ENCODE measurements around the gene OBP2A. TPM values are rescaled to one million over a fixed set of nuclear protein-coding genes. Genes with fewer than 3 reads are reported as not detected.

Gene OBP2A
- total and polyA plus RNA-seq, 10 of the 15 experiments (the other 5 are each of a cell fraction or from before 2014, with no cell fraction given): not detected

- in situ Hi-C loops (cut with MboI) (no loop called here), intact Hi-C loops (cut with micrococcal nuclease; ENCODE audit: unreplicated experiment) (no loop called here)
- no peaks in the 10 kb centered on the region for H3K27me3 ChIP-seq (replicated peaks in 1 of 2; ENCODE audit: control insufficient read depth in 2 of 2, insufficient read depth in 2 of 2, low read length in 1 of 2)
- no peaks in the 10 kb centered on the region for H3K9me3 ChIP-seq (replicated peaks; ENCODE audit: control insufficient read depth, insufficient read depth, low read length)
- WGBS (ENCODE audit: insufficient coverage, insufficient replicate concordance, low lambda C conversion rate, missing lambda C conversion rate): under 1% methylated on average over 39 of the region's 92 CpGs
- H4K20me1 ChIP-seq (ENCODE audit: control insufficient read depth, insufficient read depth): peaks cover 4% of the 10 kb centered on the region; the same call in 1 of the 2 replicates
- SMC1A ChIA-PET (ENCODE audit: uncharacterized antibody, unreplicated experiment): no interaction called here
- no TSS peak for BruUV-seq (replicated peaks)
- H3K9ac ChIP-seq (ENCODE audit: control insufficient read depth, insufficient read depth, low read length): peak within 1 kb of the TSS; percentile 77
- RAD21 ChIA-PET (ENCODE audit: unreplicated experiment): no interaction called here
- H3K79me2 ChIP-seq (ENCODE audit: control insufficient read depth, insufficient read depth, low read length): peaks cover 14% of the 10 kb centered on the region
- POLR2A ChIA-PET: no interaction called here
- H3K4me1 ChIP-seq (ENCODE audit: control insufficient read depth, insufficient read depth, low read length): peaks cover 17% of the 10 kb centered on the region
- H3K27ac ChIP-seq (ENCODE audit: control insufficient read depth, insufficient read depth): peak within 1 kb of the TSS; percentile 63
- peaks cover 10 to 22% of the 10 kb centered on the region in 2 experiments; a peak in 3 of 4 replicates for H3K36me3 ChIP-seq (ENCODE audit: control insufficient read depth in 2 of 2, insufficient read depth in 2 of 2, low read length in 1 of 2)
- ATAC-seq (peak; percentile 97), FAIRE-seq (peak; percentile 69), DNase-seq (ENCODE audit: low read depth, low spot score) (peak; percentile 39)
- peak within 1 kb of the TSS; percentile 78 for H3K4me3 ChIP-seq
- CTCF ChIA-PET: no interaction called here
- H3K4me2 ChIP-seq (ENCODE audit: control insufficient read depth, insufficient read depth): peak within 1 kb of the TSS; percentile 100
- H2AFZ ChIP-seq (ENCODE audit: control insufficient read depth, low read depth, low read length): peak within 1 kb of the TSS; percentile 86
- TF ChIP-seq POU2F2 (IDR thresholded peaks at IDR 0.05; ENCODE audit: borderline replicate concordance, low read depth, low read length) (peak; percentile 36; the same call in 1 of the 3 replicates), BMI1 (IDR thresholded peaks at IDR 0.05; ENCODE audit: borderline replicate concordance) (no peak), EGR1 (IDR thresholded peaks at IDR 0.05; ENCODE audit: borderline replicate concordance in 1 of 2, low read depth in 2 of 2, low read length in 2 of 2) (peak in 1 of 2 experiments; percentile 97; a peak in 2 of 3 replicates), PAX8 (IDR thresholded peaks at IDR 0.05) (no peak), NFYB (IDR thresholded peaks at IDR 0.05; ENCODE audit: insufficient read depth, low read depth, low read length) (no peak), ZNF274 (IDR thresholded peaks at IDR 0.05; ENCODE audit: insufficient read depth, insufficient read length) (no peak), IRF5 (IDR thresholded peaks at IDR 0.05; ENCODE audit: borderline replicate concordance) (no peak), CREM (IDR thresholded peaks at IDR 0.05; ENCODE audit: low read depth) (peak; percentile 58), NRF1 (conservative IDR thresholded peaks at IDR 0.05; ENCODE audit: low read depth, low read length) (no peak), RAD51 (IDR thresholded peaks at IDR 0.05) (no peak), MYB (IDR thresholded peaks at IDR 0.05; ENCODE audit: borderline replicate concordance, low read depth, low read length) (no peak), ZBTB4 (CRISPR knock-in tag; IDR thresholded peaks at IDR 0.05) (no peak)
- TF ChIP-seq, protein P1, sequence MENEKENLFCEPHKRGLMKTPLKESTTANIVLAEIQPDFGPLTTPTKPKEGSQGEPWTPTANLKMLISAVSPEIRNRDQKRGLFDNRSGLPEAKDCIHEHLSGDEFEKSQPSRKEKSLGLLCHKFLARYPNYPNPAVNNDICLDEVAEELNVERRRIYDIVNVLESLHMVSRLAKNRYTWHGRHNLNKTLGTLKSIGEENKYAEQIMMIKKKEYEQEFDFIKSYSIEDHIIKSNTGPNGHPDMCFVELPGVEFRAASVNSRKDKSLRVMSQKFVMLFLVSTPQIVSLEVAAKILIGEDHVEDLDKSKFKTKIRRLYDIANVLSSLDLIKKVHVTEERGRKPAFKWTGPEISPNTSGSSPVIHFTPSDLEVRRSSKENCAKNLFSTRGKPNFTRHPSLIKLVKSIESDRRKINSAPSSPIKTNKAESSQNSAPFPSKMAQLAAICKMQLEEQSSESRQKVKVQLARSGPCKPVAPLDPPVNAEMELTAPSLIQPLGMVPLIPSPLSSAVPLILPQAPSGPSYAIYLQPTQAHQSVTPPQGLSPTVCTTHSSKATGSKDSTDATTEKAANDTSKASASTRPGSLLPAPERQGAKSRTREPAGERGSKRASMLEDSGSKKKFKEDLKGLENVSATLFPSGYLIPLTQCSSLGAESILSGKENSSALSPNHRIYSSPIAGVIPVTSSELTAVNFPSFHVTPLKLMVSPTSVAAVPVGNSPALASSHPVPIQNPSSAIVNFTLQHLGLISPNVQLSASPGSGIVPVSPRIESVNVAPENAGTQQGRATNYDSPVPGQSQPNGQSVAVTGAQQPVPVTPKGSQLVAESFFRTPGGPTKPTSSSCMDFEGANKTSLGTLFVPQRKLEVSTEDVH (IDR thresholded peaks at IDR 0.05; ENCODE audit: low read depth, partially characterized antibody): no peak
- TF ChIP-seq, protein P2, sequence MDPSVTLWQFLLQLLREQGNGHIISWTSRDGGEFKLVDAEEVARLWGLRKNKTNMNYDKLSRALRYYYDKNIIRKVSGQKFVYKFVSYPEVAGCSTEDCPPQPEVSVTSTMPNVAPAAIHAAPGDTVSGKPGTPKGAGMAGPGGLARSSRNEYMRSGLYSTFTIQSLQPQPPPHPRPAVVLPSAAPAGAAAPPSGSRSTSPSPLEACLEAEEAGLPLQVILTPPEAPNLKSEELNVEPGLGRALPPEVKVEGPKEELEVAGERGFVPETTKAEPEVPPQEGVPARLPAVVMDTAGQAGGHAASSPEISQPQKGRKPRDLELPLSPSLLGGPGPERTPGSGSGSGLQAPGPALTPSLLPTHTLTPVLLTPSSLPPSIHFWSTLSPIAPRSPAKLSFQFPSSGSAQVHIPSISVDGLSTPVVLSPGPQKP (IDR thresholded peaks at IDR 0.05; ENCODE audit: low read depth, low read length): peak; percentile 44; the same call in 1 of the 2 replicates
These were observed 45.2 kb upstream of the OBP2A start, which contains the start of gene MRPS2 for GRCh38 chr9:135500525-135501260. TSS of gene MRPS2 (plus strand) at chr9:135500682. CDS start at chr9:135500711, 29 bp downstream.

Measured in GM12878 (cell line).